ENCODE data around the gene TSSK2.

DNA sequence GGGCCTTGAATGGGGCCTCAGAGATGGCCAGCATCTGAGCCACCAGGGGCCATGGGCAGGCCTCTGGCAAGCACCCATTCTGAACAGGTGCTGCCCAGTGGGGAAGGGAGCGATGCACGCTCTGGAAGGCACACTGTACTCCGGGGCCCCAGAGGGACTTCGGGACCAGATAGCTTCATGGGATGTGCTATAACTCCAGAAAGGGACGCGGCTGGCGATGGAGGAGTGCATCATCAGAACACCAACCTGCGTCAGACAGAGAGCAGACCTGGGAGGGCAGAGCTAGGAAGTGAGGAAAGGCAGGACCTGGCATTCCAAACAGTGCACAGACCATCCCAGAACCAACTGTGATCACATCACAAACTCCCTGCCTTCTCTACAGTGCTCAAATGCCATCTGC, 25.7 kb upstream of the TSSK2 start:
- TF ChIP-seq, protein P1, sequence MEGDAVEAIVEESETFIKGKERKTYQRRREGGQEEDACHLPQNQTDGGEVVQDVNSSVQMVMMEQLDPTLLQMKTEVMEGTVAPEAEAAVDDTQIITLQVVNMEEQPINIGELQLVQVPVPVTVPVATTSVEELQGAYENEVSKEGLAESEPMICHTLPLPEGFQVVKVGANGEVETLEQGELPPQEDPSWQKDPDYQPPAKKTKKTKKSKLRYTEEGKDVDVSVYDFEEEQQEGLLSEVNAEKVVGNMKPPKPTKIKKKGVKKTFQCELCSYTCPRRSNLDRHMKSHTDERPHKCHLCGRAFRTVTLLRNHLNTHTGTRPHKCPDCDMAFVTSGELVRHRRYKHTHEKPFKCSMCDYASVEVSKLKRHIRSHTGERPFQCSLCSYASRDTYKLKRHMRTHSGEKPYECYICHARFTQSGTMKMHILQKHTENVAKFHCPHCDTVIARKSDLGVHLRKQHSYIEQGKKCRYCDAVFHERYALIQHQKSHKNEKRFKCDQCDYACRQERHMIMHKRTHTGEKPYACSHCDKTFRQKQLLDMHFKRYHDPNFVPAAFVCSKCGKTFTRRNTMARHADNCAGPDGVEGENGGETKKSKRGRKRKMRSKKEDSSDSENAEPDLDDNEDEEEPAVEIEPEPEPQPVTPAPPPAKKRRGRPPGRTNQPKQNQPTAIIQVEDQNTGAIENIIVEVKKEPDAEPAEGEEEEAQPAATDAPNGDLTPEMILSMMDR (IDR thresholded peaks at IDR 0.05): no peak
- TF ChIP-seq POLR2A (IDR thresholded peaks at IDR 0.05): no peak
